GM21737 (cell line): ENCODE measurements around the gene PLCB4.

Source experiments
- ATAC-seq: cut with Tn5 transposase; IDR thresholded peaks from one replicate; pipeline ENCODE4 v1.9.1; 2021; ENCODE audit warnings: mild to moderate bottlenecking, moderate library complexity; ENCODE audit not compliant: unreplicated experiment

PLCB4 gene

GRCh38 chr20:9059931-9060330 is 9.0 kb upstream of the PLCB4 start:
- ATAC-seq: no peak

- no peak for ATAC-seq
Observed at GRCh38 chr20:9061434-9061833, 7.5 kb upstream of the PLCB4 start.

GRCh38 chr20:9062066-9062465 is 6.8 kb upstream of the PLCB4 start:
- ATAC-seq: no peak

- no peak for ATAC-seq
Observed at GRCh38 chr20:9066191-9066590, 2.7 kb upstream of the PLCB4 start.

GRCh38 chr20:9068233-9068801 is 570 bp upstream of the PLCB4 start:
- no peak for ATAC-seq

GRCh38 chr20:9070304-9070703 is 1.4 kb downstream of the PLCB4 start:
- no peak for ATAC-seq

GRCh38 chr20:9071976-9072726 is 3.3 kb downstream of the PLCB4 start:
- ATAC-seq: no peak

- ATAC-seq: no peak
Observed at GRCh38 chr20:9072861-9073500, 4.1 kb downstream of the PLCB4 start.

- no peak for ATAC-seq
Observed at GRCh38 chr20:9075264-9076095, 6.6 kb downstream of the PLCB4 start.

- ATAC-seq: no peak
Observed at GRCh38 chr20:9076440-9076839, 7.6 kb downstream of the PLCB4 start.

- no peak for ATAC-seq
Observed at GRCh38 chr20:9078826-9079731, 10.2 kb downstream of the PLCB4 start.

GRCh38 chr20:9081423-9081966 is 12.6 kb downstream of the PLCB4 start:
- ATAC-seq: no peak

- no peak for ATAC-seq
Observed at GRCh38 chr20:9082741-9083140, 13.9 kb downstream of the PLCB4 start.

GRCh38 chr20:9087531-9088217 is 18.8 kb downstream of the PLCB4 start:
- ATAC-seq: no peak

GRCh38 chr20:9088556-9088955 is 19.7 kb downstream of the PLCB4 start:
- no peak for ATAC-seq

GRCh38 chr20:9092113-9092512 is 23.2 kb downstream of the PLCB4 start:
- no peak for ATAC-seq

GRCh38 chr20:9092655-9093054 is 23.8 kb downstream of the PLCB4 start:
- ATAC-seq: no peak

- ATAC-seq: no peak
Observed at GRCh38 chr20:9093218-9093957, 24.5 kb downstream of the PLCB4 start.

- no peak for ATAC-seq
Observed at GRCh38 chr20:9099372-9099771, 30.5 kb downstream of the PLCB4 start.
